A549 (cell line): ENCODE measurements around the gene CNTNAP2.

Source experiments
- CTCF ChIP-seq: fragments of >200 bp; sonication (Bioruptor Twin); formaldehyde crosslinking; IDR thresholded peaks from 3 replicates; pipeline ENCODE4 v1.5.1; 2016
- RCOR1 ChIP-seq: fragments of 150-350 bp; IDR thresholded peaks from 2 replicates; pipeline ENCODE4 v1.6.1; 2014; ENCODE audit warnings: antibody characterized with exemption, low read length, low read depth

GRCh38 chr7:148050492-148051158, 1934.0 kb downstream of the CNTNAP2 start:
- no peak for TF ChIP-seq CTCF
- TF ChIP-seq RCOR1: no peak
